Suprapubic skin (tissue), 4 donors: Measurements from ENCODE around the gene PORCN. TPM values are rescaled to one million over a fixed set of nuclear protein-coding genes. Genes with fewer than 3 reads are reported as not detected.

Experiments used
- DNase-seq, 2 donors: peaks; one replicate each; pipeline ENCODE4 v3.0.0-alpha.2; 2019; ENCODE audit warnings: low spot score in 2 of 2
- H3K27ac ChIP-seq: fragments of 200-600 bp; sonication (generic); one replicate; pipeline ENCODE4 v1.5.1; 2019
- H3K27me3 ChIP-seq: fragments of 200-600 bp; sonication (generic); one replicate; pipeline ENCODE4 v1.5.1; 2019
- H3K36me3 ChIP-seq: fragments of 200-600 bp; sonication (generic); one replicate; pipeline ENCODE4 v1.5.1; 2019
- H3K4me1 ChIP-seq: fragments of 200-600 bp; sonication (generic); one replicate; pipeline ENCODE4 v1.5.1; 2019
- H3K4me3 ChIP-seq: fragments of 200-600 bp; sonication (generic); one replicate; pipeline ENCODE4 v1.5.1; 2019; ENCODE audit warnings: mild to moderate bottlenecking
- H3K9me3 ChIP-seq: fragments of 200-600 bp; sonication (generic); one replicate; pipeline ENCODE4 v1.5.1; 2019
- EP300 ChIP-seq: sonication (generic); formaldehyde crosslinking; IDR thresholded peaks from one replicate; pipeline ENCODE4 v1.6.1; 2017; ENCODE audit warnings: antibody characterized with exemption
- POLR2A ChIP-seq, 2 donors: fragments of 450-650 bp; IDR thresholded peaks; one replicate each; pipeline ENCODE4 v1.6.1; 2017; ENCODE audit warnings: antibody characterized with exemption in 2 of 2, mild to moderate bottlenecking in 2 of 2, moderate library complexity in 2 of 2
- POLR2AphosphoS5 ChIP-seq, 3 donors: sonication (generic); formaldehyde crosslinking; IDR thresholded peaks; one replicate each; pipeline ENCODE4 v1.6.1; 2017; ENCODE audit warnings: antibody characterized with exemption in 3 of 3
- WGBS: methylation state at CpG from one replicate; pipeline ENCODE4 v1.1.5; 2018; 5-methylcytosine and 5-hydroxymethylcytosine counted together
- total RNA-seq, 4 donors: library from RNA; depleted of rRNA; stranded (reverse); fragments of >200 nt; gene quantifications; one replicate each; pipeline ENCODE4 v1.1.0, GENCODE V29; 2016
- TF ChIP-seq, protein P1 (sequence below), 2 donors: fragments of 200-600 bp in 1 of 2; fragments of 450-650 bp in 1 of 2; sonication (generic) in 1 of 2; IDR thresholded peaks; one replicate each; pipeline ENCODE4 v1.5.1; 2016 to 2019; ENCODE audit warnings: antibody characterized with exemption in 2 of 2, mild to moderate bottlenecking in 1 of 2, moderate library complexity in 1 of 2

Gene PORCN
- total RNA-seq, 4 donors from 2014 or later: 16.7 to 34.5 (median 25.8) TPM

DNA sequence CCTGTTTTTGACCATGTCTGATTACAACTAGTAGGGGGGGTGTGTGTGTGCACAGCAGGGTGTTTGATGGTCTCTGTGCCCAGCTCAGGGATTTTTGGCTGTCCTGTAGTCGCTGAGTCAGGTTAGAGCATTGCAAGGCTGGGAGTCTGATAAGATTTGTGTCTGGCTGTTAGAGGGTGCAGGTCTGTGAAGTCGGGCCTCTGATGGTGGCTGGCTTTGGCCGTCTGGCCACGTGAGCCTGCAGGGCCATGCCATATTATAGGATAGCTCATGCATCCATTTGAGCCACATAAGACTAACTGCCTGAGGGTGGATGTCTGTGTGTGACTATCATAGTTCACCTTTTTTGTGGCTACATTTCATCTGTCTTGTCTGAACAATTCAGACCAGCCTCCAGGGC is 4.9 kb downstream of the PORCN start:
- Histone ChIP-seq H3K27me3 (no peaks in the 10 kb centered on the region), H3K27ac (no peak overlapping the region), H3K9me3 (no peaks in the 10 kb centered on the region), H3K36me3 (peaks cover 6% of the 10 kb centered on the region), H3K4me3 (no peak overlapping the region), H3K4me1 (peaks cover 6% of the 10 kb centered on the region)
- WGBS: 77% methylated on average over 4 of the region's 4 CpGs
- DNase-seq: no peak
- no peak for TF ChIP-seq POLR2AphosphoS5 (IDR thresholded peaks at IDR 0.05)
- TF ChIP-seq, protein P1, sequence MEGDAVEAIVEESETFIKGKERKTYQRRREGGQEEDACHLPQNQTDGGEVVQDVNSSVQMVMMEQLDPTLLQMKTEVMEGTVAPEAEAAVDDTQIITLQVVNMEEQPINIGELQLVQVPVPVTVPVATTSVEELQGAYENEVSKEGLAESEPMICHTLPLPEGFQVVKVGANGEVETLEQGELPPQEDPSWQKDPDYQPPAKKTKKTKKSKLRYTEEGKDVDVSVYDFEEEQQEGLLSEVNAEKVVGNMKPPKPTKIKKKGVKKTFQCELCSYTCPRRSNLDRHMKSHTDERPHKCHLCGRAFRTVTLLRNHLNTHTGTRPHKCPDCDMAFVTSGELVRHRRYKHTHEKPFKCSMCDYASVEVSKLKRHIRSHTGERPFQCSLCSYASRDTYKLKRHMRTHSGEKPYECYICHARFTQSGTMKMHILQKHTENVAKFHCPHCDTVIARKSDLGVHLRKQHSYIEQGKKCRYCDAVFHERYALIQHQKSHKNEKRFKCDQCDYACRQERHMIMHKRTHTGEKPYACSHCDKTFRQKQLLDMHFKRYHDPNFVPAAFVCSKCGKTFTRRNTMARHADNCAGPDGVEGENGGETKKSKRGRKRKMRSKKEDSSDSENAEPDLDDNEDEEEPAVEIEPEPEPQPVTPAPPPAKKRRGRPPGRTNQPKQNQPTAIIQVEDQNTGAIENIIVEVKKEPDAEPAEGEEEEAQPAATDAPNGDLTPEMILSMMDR (IDR thresholded peaks at IDR 0.05): no peak
- TF ChIP-seq POLR2A (IDR thresholded peaks at IDR 0.05): no peak

DNA sequence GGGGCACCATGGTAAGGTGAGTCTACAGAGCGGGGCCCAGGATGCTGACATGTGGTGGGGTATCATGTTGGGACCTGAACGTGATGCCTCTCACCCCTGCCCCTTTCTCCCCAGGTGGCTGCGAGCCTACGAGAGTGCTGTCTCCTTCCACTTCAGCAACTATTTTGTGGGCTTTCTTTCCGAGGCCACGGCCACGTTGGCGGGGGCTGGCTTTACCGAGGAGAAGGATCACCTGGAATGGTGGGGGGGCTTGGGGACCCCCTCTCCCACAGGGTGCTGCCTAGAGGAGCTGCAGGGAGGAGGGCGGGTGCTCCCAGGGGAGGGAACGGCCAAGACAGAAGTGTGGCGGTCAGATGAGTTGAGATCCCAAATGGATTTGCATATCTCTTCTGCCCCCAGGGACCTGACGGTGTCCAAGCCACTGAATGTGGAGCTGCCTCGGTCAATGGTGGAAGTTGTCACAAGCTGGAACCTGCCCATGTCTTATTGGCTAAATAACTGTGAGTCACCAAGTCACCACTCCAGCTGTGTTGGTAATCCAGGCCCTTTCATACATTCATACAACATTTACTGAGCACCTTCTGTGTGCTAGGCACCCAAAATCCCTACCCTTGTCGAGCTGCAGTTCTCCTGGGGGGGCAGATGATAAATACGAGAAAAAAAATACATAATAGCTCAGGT is 5.5 kb downstream of the PORCN start:
- H3K4me3 ChIP-seq: no peak overlapping the region
- 86% methylated on average over 12 of the region's 16 CpGs for WGBS

DNA sequence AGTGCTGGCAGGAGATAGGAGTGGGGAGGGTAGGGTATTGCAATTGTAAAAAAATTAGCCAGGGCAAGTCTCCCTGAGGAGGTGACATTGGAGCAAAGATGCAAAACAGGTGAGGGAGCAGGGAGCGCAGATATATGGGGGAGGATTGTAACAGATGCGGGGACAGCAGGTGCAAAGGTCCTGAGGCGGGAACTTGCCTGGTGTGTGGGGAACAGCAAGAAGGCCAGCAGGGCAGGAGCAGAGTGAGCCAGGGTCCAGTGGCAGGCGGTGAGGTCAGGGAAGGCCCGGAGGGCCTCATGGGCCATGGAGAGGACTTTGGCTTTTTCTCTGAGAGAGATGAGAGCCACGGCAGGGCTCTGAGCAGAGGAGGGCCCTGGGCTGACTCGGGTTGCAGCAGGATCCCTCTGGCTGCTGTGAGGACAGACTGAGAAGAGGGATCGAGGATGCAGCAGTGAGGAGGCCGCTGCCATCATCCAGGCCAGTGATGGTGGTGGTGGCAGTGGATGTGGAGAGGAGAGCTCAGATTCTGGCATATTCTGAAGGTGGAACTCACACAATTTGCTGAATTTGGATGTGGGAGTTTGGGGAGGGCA is 6.2 kb downstream of the PORCN start:
- DNase-seq: no peak
- TF ChIP-seq EP300 (no peak), POLR2AphosphoS5 (IDR thresholded peaks at IDR 0.05) (no peak), POLR2A (IDR thresholded peaks at IDR 0.05) (no peak)
- TF ChIP-seq, protein P1 (IDR thresholded peaks at IDR 0.05): no peak
- H3K4me3 ChIP-seq: no peak overlapping the region
- 84% methylated on average over 9 of the region's 9 CpGs for WGBS
- H3K36me3 ChIP-seq: peaks cover 6% of the 10 kb centered on the region
- no peaks in the 10 kb centered on the region for H3K9me3 ChIP-seq
- H3K27me3 ChIP-seq: no peaks in the 10 kb centered on the region
- H3K4me1 ChIP-seq: peaks cover under 1% of the 10 kb centered on the region
- H3K27ac ChIP-seq: no peak overlapping the region

More for the DNA sequence above, 5.5 kb downstream of the PORCN start:
- H3K27me3 ChIP-seq: no peaks in the 10 kb centered on the region
- H3K27ac ChIP-seq: no peak overlapping the region
- TF ChIP-seq, protein P1 (IDR thresholded peaks at IDR 0.05): no peak
- no peak for TF ChIP-seq POLR2AphosphoS5 (IDR thresholded peaks at IDR 0.05)
- no peak for TF ChIP-seq EP300
- TF ChIP-seq POLR2A (IDR thresholded peaks at IDR 0.05): no peak
- H3K9me3 ChIP-seq: no peaks in the 10 kb centered on the region
- H3K36me3 ChIP-seq: peaks cover 6% of the 10 kb centered on the region
- peaks cover 6% of the 10 kb centered on the region for H3K4me1 ChIP-seq
- DNase-seq: no peak

DNA sequence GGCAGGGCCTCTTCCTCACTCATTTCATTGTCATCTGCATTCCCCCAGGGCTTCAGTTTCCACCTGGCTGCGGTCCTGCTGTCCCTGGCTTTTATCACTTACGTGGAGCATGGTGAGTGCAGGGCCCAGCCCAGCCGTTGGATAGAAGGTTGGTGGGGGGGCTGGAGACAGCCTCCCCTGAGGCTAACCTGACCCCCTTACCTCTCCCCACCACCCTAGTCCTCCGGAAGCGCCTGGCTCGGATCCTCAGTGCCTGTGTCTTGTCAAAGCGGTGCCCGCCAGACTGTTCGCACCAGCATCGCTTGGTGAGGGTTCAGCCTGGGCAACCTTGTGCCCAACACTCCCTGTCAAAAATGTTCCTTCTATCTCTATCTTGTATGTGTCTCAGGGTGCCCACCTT is 7.0 kb downstream of the PORCN start:
- WGBS: 79% methylated on average over 10 of the region's 10 CpGs
- no peaks in the 10 kb centered on the region for H3K9me3 ChIP-seq
- no peaks in the 10 kb centered on the region for H3K4me1 ChIP-seq
- TF ChIP-seq POLR2A (IDR thresholded peaks at IDR 0.05) (no peak), EP300 (no peak), POLR2AphosphoS5 (IDR thresholded peaks at IDR 0.05) (no peak)
- TF ChIP-seq, protein P1 (IDR thresholded peaks at IDR 0.05): no peak
- H3K27ac ChIP-seq: no peak overlapping the region
- DNase-seq: no peak
- H3K4me3 ChIP-seq: no peak overlapping the region
- H3K27me3 ChIP-seq: no peaks in the 10 kb centered on the region
- H3K36me3 ChIP-seq: peaks cover 6% of the 10 kb centered on the region

DNA sequence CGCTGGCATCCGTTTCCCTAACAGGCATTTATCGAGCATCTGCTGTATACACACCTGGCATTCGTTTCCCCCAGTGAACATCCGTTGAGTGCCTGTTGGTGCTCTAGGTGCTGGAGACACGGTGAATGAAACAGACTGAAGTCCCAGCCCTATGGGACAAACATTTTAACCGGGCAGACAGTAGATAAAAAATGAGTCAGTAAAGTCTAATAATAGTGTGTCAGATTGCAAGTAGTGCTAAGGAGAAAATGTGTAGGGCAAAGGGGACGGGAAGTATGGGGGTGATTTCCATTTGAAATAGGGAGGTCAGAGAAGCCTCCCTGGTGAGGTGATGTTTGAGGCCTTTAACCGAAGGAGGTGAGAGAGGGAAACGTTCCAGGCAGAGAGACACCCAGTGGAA is 7.5 kb downstream of the PORCN start:
- H3K27ac ChIP-seq: no peak overlapping the region
- 82% methylated on average over 10 of the region's 10 CpGs for WGBS
- peaks cover 2% of the 10 kb centered on the region for H3K4me1 ChIP-seq
- H3K27me3 ChIP-seq: no peaks in the 10 kb centered on the region
- no peak overlapping the region for H3K4me3 ChIP-seq
- H3K36me3 ChIP-seq: peaks cover 6% of the 10 kb centered on the region
- DNase-seq: no peak
- TF ChIP-seq EP300: no peak
- TF ChIP-seq, protein P1 (IDR thresholded peaks at IDR 0.05): no peak
- TF ChIP-seq POLR2A (IDR thresholded peaks at IDR 0.05): no peak
- TF ChIP-seq POLR2AphosphoS5 (IDR thresholded peaks at IDR 0.05): no peak
- no peaks in the 10 kb centered on the region for H3K9me3 ChIP-seq
